Measurements from ENCODE around the gene MLH3.

MLH3 gene

GRCh38 chr14:75025082-75025481 is 26.2 kb downstream of the MLH3 start:
- TF ChIP-seq CTCF (IDR thresholded peaks at IDR 0.05; ENCODE audit: low read depth, low read length), result no peak
- H3K9me3 ChIP-seq, result no peaks in the 10 kb centered on the region
- no peaks in the 10 kb centered on the region for H3K4me1 ChIP-seq
- peaks cover 38% of the 10 kb centered on the region for H3K36me3 ChIP-seq
- H3K27me3 ChIP-seq, result no peaks in the 10 kb centered on the region
- H3K4me3 ChIP-seq (ENCODE audit: low read depth, low read length), result no peak overlapping the region
- no peak for DNase-seq

- no peak for TF ChIP-seq CTCF (IDR thresholded peaks at IDR 0.05; ENCODE audit: low read depth, low read length)
- DNase-seq, result no peak
- Histone ChIP-seq H3K9me3 (no peaks in the 10 kb centered on the region), H3K4me3 (ENCODE audit: low read depth, low read length) (no peak overlapping the region), H3K4me1 (no peaks in the 10 kb centered on the region), H3K27me3 (no peaks in the 10 kb centered on the region), H3K36me3 (peaks cover 44% of the 10 kb centered on the region)
Observed at GRCh38 chr14:75023108-75023507, 28.2 kb downstream of the MLH3 start.

GRCh38 chr14:75022655-75023054 is 28.6 kb downstream of the MLH3 start:
- TF ChIP-seq CTCF (IDR thresholded peaks at IDR 0.05; ENCODE audit: low read depth, low read length), result peak; percentile 69
- peak; percentile 62 for DNase-seq
- no peaks in the 10 kb centered on the region for H3K27me3 ChIP-seq
- H3K9me3 ChIP-seq, result no peaks in the 10 kb centered on the region
- H3K36me3 ChIP-seq, result peaks cover 47% of the 10 kb centered on the region
- H3K4me3 ChIP-seq (ENCODE audit: low read depth, low read length), result no peak overlapping the region
- no peaks in the 10 kb centered on the region for H3K4me1 ChIP-seq

GRCh38 chr14:75018694-75019093 is 32.6 kb downstream of the MLH3 start:
- no peak for DNase-seq
- Histone ChIP-seq H3K4me3 (ENCODE audit: low read depth, low read length) (no peak overlapping the region), H3K4me1 (no peaks in the 10 kb centered on the region), H3K36me3 (peaks cover 69% of the 10 kb centered on the region), H3K9me3 (no peaks in the 10 kb centered on the region), H3K27me3 (no peaks in the 10 kb centered on the region)
- no peak for TF ChIP-seq CTCF (IDR thresholded peaks at IDR 0.05; ENCODE audit: low read depth, low read length)

GRCh38 chr14:75016815-75017214 is 34.5 kb downstream of the MLH3 start:
- H3K36me3 ChIP-seq, result peaks cover 75% of the 10 kb centered on the region
- no peak for TF ChIP-seq CTCF (IDR thresholded peaks at IDR 0.05; ENCODE audit: low read depth, low read length)
- H3K9me3 ChIP-seq, result no peaks in the 10 kb centered on the region
- H3K27me3 ChIP-seq, result no peaks in the 10 kb centered on the region
- no peak for DNase-seq
- H3K4me3 ChIP-seq (ENCODE audit: low read depth, low read length), result no peak overlapping the region
- no peaks in the 10 kb centered on the region for H3K4me1 ChIP-seq

- no peak for TF ChIP-seq CTCF (IDR thresholded peaks at IDR 0.05; ENCODE audit: low read depth, low read length)
- DNase-seq, result no peak
- no peak overlapping the region for H3K4me3 ChIP-seq (ENCODE audit: low read depth, low read length)
- H3K36me3 ChIP-seq, result peaks cover 67% of the 10 kb centered on the region
- H3K4me1 ChIP-seq, result no peaks in the 10 kb centered on the region
- no peaks in the 10 kb centered on the region for H3K9me3 ChIP-seq
- no peaks in the 10 kb centered on the region for H3K27me3 ChIP-seq
Observed at GRCh38 chr14:75015496-75015895, 35.8 kb downstream of the MLH3 start.

All from BE2C (cell line).